K562 (cell line): Measurements from ENCODE around the gene LAMP1.

ENCODE experiments used
- CTCF ChIP-seq, 3 experiments: IDR thresholded peaks in 2 of 3; conservative IDR thresholded peaks in 1 of 3; 2 replicates each; pipeline ENCODE4 v1.5.1; 2011 to 2012; ENCODE audit warnings: low read length in 3 of 3, mild to moderate bottlenecking in 3 of 3, control low read depth in 2 of 3, improper control_type of control experiment in 1 of 3, inconsistent platforms in 1 of 3, low read depth in 1 of 3, mixed read lengths in 1 of 3, moderate library complexity in 1 of 3; ENCODE audit not compliant: insufficient read depth in 2 of 3
- GATAD2B ChIP-seq: fragments of 450-650 bp; IDR thresholded peaks from 2 replicates; pipeline ENCODE4 v1.6.1; 2017; ENCODE audit warnings: mild to moderate bottlenecking, borderline replicate concordance
- POU5F1 ChIP-seq: fragments of 150-350 bp; IDR thresholded peaks from 2 replicates; pipeline ENCODE4 v1.6.1; 2014; ENCODE audit warnings: borderline replicate concordance, low read length, low read depth, mild to moderate bottlenecking; ENCODE audit not compliant: partially characterized antibody
- RBBP5 ChIP-seq: fragments of 200-600 bp; sonication (generic); IDR thresholded peaks from 2 replicates; pipeline ENCODE4 v1.6.1; 2012; ENCODE audit warnings: borderline replicate concordance, mild to moderate bottlenecking, low read length, control low read depth, inconsistent platforms; ENCODE audit not compliant: insufficient read depth, poor library complexity, severe bottlenecking
- TAF15 ChIP-seq: fragments of 200-400 bp; formaldehyde crosslinking; IDR thresholded peaks from 2 replicates; pipeline ENCODE4 v1.6.1; 2017; ENCODE audit warnings: mild to moderate bottlenecking, low read depth, low read length, moderate library complexity

GRCh38 chr13:113337976-113338375 lies 40.9 kb downstream of the LAMP1 start:
- no peak for TF ChIP-seq RBBP5
- no peak for TF ChIP-seq CTCF (IDR thresholded peaks at IDR 0.05 in 2 of 3, conservative IDR thresholded peaks at IDR 0.05 in 1 of 3; ENCODE audit: insufficient read depth in 2 of 3, low read depth in 1 of 3, low read length in 3 of 3)
- TF ChIP-seq TAF15 = no peak
- TF ChIP-seq GATAD2B = no peak
- no peak for TF ChIP-seq POU5F1
